LNCaP clone FGC (cell line): ENCODE measurements around the gene ALPG.

Experiments
- DNase-seq: peaks from one replicate; pipeline ENCODE4 v3.0.0-alpha.2; 2011; ENCODE audit warnings: low read depth
- H3K4me3 ChIP-seq: 2 replicates; pipeline ENCODE4 v1.5.1; 2011; ENCODE audit warnings: mild to moderate bottlenecking, low read depth, low read length, control low read depth
- TF ChIP-seq, protein P1 (sequence below): IDR thresholded peaks from 2 replicates; pipeline ENCODE4 v1.5.1; 2012; ENCODE audit warnings: mild to moderate bottlenecking; ENCODE audit not compliant: control insufficient read depth, insufficient read depth; ENCODE audit errors: extremely low read depth

Gene ALPG

DNA sequence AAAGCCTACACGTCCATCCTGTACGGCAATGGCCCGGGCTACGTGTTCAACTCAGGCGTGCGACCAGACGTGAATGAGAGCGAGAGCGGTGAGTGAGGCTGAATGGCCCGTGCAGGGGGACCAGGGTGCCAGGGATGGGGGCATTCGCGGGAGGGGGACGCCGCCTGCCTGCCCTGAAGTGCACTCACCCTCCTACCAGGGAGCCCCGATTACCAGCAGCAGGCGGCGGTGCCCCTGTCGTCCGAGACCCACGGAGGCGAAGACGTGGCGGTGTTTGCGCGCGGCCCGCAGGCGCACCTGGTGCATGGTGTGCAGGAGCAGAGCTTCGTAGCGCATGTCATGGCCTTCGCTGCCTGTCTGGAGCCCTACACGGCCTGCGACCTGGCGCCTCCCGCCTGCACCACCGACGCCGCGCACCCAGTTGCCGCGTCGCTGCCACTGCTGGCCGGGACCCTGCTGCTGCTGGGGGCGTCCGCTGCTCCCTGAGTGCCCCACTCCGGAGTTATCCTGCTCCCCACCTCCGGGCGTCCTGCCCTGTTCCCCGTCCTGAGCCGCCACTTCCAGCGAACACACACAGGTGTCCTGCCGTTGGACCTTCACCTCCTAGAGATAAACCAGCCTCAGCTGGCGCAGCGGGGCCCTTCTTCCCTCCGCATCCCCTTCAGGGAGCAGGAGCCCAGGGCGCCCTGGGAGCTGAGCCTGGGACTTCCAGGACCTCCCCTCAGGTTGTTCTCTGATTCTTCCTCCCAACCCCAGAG, 52.2 kb downstream of the ALPG start:
- no peak for DNase-seq
- TF ChIP-seq, protein P1, sequence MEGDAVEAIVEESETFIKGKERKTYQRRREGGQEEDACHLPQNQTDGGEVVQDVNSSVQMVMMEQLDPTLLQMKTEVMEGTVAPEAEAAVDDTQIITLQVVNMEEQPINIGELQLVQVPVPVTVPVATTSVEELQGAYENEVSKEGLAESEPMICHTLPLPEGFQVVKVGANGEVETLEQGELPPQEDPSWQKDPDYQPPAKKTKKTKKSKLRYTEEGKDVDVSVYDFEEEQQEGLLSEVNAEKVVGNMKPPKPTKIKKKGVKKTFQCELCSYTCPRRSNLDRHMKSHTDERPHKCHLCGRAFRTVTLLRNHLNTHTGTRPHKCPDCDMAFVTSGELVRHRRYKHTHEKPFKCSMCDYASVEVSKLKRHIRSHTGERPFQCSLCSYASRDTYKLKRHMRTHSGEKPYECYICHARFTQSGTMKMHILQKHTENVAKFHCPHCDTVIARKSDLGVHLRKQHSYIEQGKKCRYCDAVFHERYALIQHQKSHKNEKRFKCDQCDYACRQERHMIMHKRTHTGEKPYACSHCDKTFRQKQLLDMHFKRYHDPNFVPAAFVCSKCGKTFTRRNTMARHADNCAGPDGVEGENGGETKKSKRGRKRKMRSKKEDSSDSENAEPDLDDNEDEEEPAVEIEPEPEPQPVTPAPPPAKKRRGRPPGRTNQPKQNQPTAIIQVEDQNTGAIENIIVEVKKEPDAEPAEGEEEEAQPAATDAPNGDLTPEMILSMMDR = no peak
- no peak overlapping the region for H3K4me3 ChIP-seq

DNA sequence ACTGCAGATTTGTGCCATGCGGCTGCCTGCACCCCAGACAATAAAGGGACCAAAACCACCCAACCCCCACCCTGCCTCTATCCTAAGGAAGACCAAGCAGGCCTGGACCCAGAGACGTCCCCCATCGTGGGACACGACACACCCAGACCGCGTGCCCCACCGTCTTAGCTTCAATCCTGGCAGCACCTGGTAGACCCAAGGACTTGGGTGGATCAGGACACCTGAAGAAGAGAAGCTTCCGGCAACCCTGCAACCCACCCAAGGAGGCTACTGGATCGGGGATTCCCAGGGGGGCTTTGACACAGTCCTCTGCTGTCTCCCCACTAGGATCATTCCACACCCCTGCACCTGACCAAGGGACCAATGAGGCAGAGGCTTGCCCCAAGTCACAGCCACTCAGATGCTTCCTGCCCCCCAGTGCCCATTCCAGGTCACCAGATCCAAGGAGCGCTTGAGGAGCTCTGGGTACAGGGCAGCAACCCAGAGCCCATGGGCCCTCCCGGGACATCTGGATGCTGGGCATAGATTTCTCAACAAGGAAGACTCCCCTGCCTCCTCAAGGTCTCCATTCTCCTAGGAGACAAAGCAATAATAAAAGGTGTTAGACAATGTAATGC, 52.9 kb downstream of the ALPG start:
- no peak for DNase-seq
- no peak overlapping the region for H3K4me3 ChIP-seq
- TF ChIP-seq, protein P1 = no peak

DNA sequence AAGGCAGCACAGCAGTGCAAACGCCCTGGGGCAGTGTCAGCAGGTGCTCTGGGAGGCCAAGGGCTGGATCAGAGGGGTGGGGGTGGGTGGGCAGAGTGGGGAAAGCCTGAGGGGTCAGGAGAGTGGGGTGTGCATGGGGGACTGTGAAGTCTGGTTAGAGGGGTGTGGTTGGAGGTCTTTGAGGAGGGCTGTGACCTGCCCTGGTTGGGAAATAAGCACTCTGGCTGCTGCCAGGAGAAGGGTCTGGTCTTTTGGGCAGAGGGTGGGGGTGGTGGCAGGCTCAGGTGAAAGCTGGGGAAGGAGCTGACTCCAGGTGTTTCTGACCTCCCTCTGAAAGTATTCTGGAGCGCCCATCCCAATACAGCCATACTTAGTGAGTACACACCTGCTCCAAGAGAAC, 53.5 kb downstream of the ALPG start:
- TF ChIP-seq, protein P1 = no peak
- no peak for DNase-seq
- no peak overlapping the region for H3K4me3 ChIP-seq
